HepG2 (cell line): ENCODE results near the gene RABGGTA. TPM values are rescaled to one million over a fixed set of nuclear protein-coding genes. Genes with fewer than 3 reads are reported as not detected.

Source experiments
- ARID3A ChIP-seq: IDR thresholded peaks from 2 replicates; pipeline ENCODE4 v1.6.1; 2012; ENCODE audit warnings: low read depth, low read length, improper control_type of control experiment
- ATF5 ChIP-seq: sonication (generic); formaldehyde crosslinking; IDR thresholded peaks from 2 replicates; pipeline ENCODE4 v1.4.0; 2020; ENCODE audit warnings: mild to moderate bottlenecking, low read depth, missing genetic modification reagents
- CSRNP1 ChIP-seq: sonication (generic); formaldehyde crosslinking; IDR thresholded peaks from 2 replicates; pipeline ENCODE4 v1.8.1; 2023; ENCODE audit warnings: mild to moderate bottlenecking, missing genetic modification reagents
- E2F2 ChIP-seq: sonication (generic); formaldehyde crosslinking; IDR thresholded peaks from 2 replicates; pipeline ENCODE4 v1.4.0; 2020; ENCODE audit warnings: missing genetic modification reagents, borderline replicate concordance
- HOXD1 ChIP-seq: sonication (generic); formaldehyde crosslinking; IDR thresholded peaks from 2 replicates; pipeline ENCODE4 v1.5.0; 2020; ENCODE audit warnings: missing genetic modification reagents
- IKZF5 ChIP-seq: IDR thresholded peaks from 2 replicates; pipeline ENCODE4 v1.6.1; 2018; ENCODE audit warnings: missing genetic modification reagents, mild to moderate bottlenecking, missing compliant biosample characterization
- IRF1 ChIP-seq: sonication (generic); formaldehyde crosslinking; IDR thresholded peaks from 2 replicates; pipeline ENCODE4 v1.4.0; 2020; ENCODE audit warnings: low read depth, mild to moderate bottlenecking, missing genetic modification reagents
- KDM5B ChIP-seq: sonication (generic); formaldehyde crosslinking; IDR thresholded peaks from 2 replicates; pipeline ENCODE4 v1.4.0; 2020; ENCODE audit warnings: missing genetic modification reagents, mild to moderate bottlenecking, borderline replicate concordance
- MAZ ChIP-seq, 2 experiments: sonication (generic) in 1 of 2; formaldehyde crosslinking in 1 of 2; IDR thresholded peaks; 2 replicates each; pipeline versions ENCODE4 v1.5.0 to v1.6.1; 2012 to 2020; ENCODE audit warnings: low read depth in 2 of 2, mild to moderate bottlenecking in 2 of 2, borderline replicate concordance in 1 of 2, improper control_type of control experiment in 1 of 2, low read length in 1 of 2, missing genetic modification reagents in 1 of 2, moderate library complexity in 1 of 2
- POLR2AphosphoS2 ChIP-seq: IDR thresholded peaks from 2 replicates; pipeline ENCODE4 v1.6.1; 2011; ENCODE audit warnings: low read depth, low read length, improper control_type of control experiment
- RFX1 ChIP-seq: fragments of 450-650 bp; IDR thresholded peaks from 2 replicates; pipeline ENCODE4 v1.6.1; 2017
- SNAPC2 ChIP-seq: sonication (generic); formaldehyde crosslinking; IDR thresholded peaks from 2 replicates; pipeline ENCODE4 v1.8.1; 2022; ENCODE audit warnings: mild to moderate bottlenecking, missing genetic modification reagents
- SRSF9 ChIP-seq: fragments of 200-400 bp; formaldehyde crosslinking; IDR thresholded peaks from 2 replicates; pipeline ENCODE4 v1.6.1; 2018; ENCODE audit warnings: borderline replicate concordance, mild to moderate bottlenecking, low read depth, low read length; ENCODE audit not compliant: insufficient read depth, poor library complexity, severe bottlenecking
- TARDBP ChIP-seq: sonication (generic); formaldehyde crosslinking; IDR thresholded peaks from 2 replicates; pipeline ENCODE4 v1.8.0; 2022; ENCODE audit warnings: mild to moderate bottlenecking, missing genetic modification reagents
- ZFP41 ChIP-seq: sonication (generic); formaldehyde crosslinking; IDR thresholded peaks from 2 replicates; pipeline ENCODE4 v1.4.0; 2020; ENCODE audit warnings: mild to moderate bottlenecking, missing genetic modification reagents, borderline replicate concordance
- ZKSCAN5 ChIP-seq: sonication (generic); formaldehyde crosslinking; IDR thresholded peaks from 2 replicates; pipeline ENCODE4 v1.5.1; 2020; ENCODE audit warnings: mild to moderate bottlenecking, missing genetic modification reagents
- ZNF773 ChIP-seq: sonication (generic); formaldehyde crosslinking; IDR thresholded peaks from 2 replicates; pipeline ENCODE4 v1.4.0; 2020; ENCODE audit warnings: missing genetic modification reagents, borderline replicate concordance
- ZNF800 ChIP-seq: sonication (generic); formaldehyde crosslinking; IDR thresholded peaks from 2 replicates; pipeline ENCODE4 v1.4.0; 2020; ENCODE audit warnings: missing genetic modification reagents
- polyA plus RNA-seq, 8 experiments: library from polyadenylated mRNA; depleted of rRNA in 3 of 8; stranded (reverse) in 7 of 8; unstranded in 1 of 8; fragments of >200 nt; fragmentation: Illumina TruSeq in 4 of 8; extraction: Trizol in 4 of 8; gene quantifications; 2 replicates each; pipeline versions ENCODE4 v1.2.1 to v1.2.3, GENCODE V29; 2011 to 2016; ENCODE audit warnings: low read depth in 4 of 8, missing spikeins in 1 of 8, mixed read lengths in 1 of 8; ENCODE audit not compliant: insufficient read depth in 1 of 8
- total RNA-seq, 5 experiments: library from RNA; depleted of rRNA; stranded (reverse); fragments of >200 nt; fragmentation: Illumina TruSeq; extraction: Trizol; gene quantifications; 2 replicates each; pipeline ENCODE4 v1.2.3, GENCODE V29; 2016; ENCODE audit warnings: low read depth in 1 of 5

The RABGGTA gene
- total and polyA plus RNA-seq, 2 of the 13 experiments (the other 11 are each of a cell fraction or from before 2014, with no cell fraction given), result 57.9 to 90.8 TPM

GRCh38 chr14:24232121-24232644 lies 39.2 kb downstream of the RABGGTA start, which contains the start of gene NEDD8 (continued):
- no peak; the same call in 1 of the 2 replicates for TF ChIP-seq IRF1 (CRISPR knock-in tag)
- TF ChIP-seq SRSF9, result no peak
- TF ChIP-seq ATF5 (CRISPR knock-in tag), result no peak
- no peak for TF ChIP-seq E2F2
- TF ChIP-seq ARID3A, result peak; percentile 4; the same call in 1 of the 2 replicates
- TF ChIP-seq ZNF800 (CRISPR knock-in tag), result no peak
- peak; percentile 33; the same call in 1 of the 2 replicates for TF ChIP-seq CSRNP1 (CRISPR knock-in tag)
- TF ChIP-seq IKZF5, result peak; percentile 48
- peak; percentile 13; the same call in 1 of the 2 replicates for TF ChIP-seq ZKSCAN5 (CRISPR knock-in tag)
- no peak for TF ChIP-seq ZNF773 (CRISPR knock-in tag)
- no peak; the same call in 1 of the 2 replicates for TF ChIP-seq SNAPC2 (CRISPR knock-in tag)
- TF ChIP-seq ZFP41 (CRISPR knock-in tag), result peak; percentile 75; the same call in 1 of the 2 replicates
- TF ChIP-seq HOXD1 (CRISPR knock-in tag), result no peak
- TF ChIP-seq RFX1, result no peak
- TF ChIP-seq TARDBP (CRISPR knock-in tag), result 0 out of 2 replicates have a peak, but pooled peaks have one; percentile 17
- peak; percentile 92 for TF ChIP-seq KDM5B (CRISPR knock-in tag)
- no peak for TF ChIP-seq POLR2AphosphoS2
- no peak; the same call in 1 of the 2 replicates for TF ChIP-seq MAZ (IDR thresholded peaks at IDR 0.05; ENCODE audit: borderline replicate concordance, low read depth, low read length)
- peak; percentile 97 for TF ChIP-seq MAZ (CRISPR knock-in tag; IDR thresholded peaks at IDR 0.05; ENCODE audit: low read depth)
